Breast epithelium (tissue), 3 donors: Measurements from ENCODE around the gene CR1.

Source experiments
- CTCF ChIP-seq, 3 donors: fragments of 450-650 bp; IDR thresholded peaks; one replicate each; pipeline ENCODE4 v1.5.1; 2016 to 2017; ENCODE audit warnings: antibody characterized with exemption in 3 of 3, mild to moderate bottlenecking in 3 of 3, moderate library complexity in 3 of 3
- POLR2A ChIP-seq: fragments of 450-650 bp; IDR thresholded peaks from one replicate; pipeline ENCODE4 v1.6.1; 2016; ENCODE audit warnings: antibody characterized with exemption, mild to moderate bottlenecking, moderate library complexity
- POLR2AphosphoS5 ChIP-seq, 3 donors: sonication (generic); formaldehyde crosslinking; IDR thresholded peaks; one replicate each; pipeline ENCODE4 v1.6.1; 2017; ENCODE audit warnings: antibody characterized with exemption in 3 of 3

- no peak for TF ChIP-seq POLR2A
- TF ChIP-seq POLR2AphosphoS5 (IDR thresholded peaks at IDR 0.05) = no peak
- TF ChIP-seq CTCF (IDR thresholded peaks at IDR 0.05) = no peak
Observed at GRCh38 chr1:207645635-207646081, 149.7 kb downstream of the CR1 start.
